ENCODE data around the gene TDRD7. TPM values are rescaled to one million over a fixed set of nuclear protein-coding genes. Genes with fewer than 3 reads are reported as not detected.

The TDRD7 gene
- total and polyA plus RNA-seq, 2 donors (not counting 1 experiment from before 2014, with no cell fraction given), result 11.5 to 19.7 TPM

DNA sequence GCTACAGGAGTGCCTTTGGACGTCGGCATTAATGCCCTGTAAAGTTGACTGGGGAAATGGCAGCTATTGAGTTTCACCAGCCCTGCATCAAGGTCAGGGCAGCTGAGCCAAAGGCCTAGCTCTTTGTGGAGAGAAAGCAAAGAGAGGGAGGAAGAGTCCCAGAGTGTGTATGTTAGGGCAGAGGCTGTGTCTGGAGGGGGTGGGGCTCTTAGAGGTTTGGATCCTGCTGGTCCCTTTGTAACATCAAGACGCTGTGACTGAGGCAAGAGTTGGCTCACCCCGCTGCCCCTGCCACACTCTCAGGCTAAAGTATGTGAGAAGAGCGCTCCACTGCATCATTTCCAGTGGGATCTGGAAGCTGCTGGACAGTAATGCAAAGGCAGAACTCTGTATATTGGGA is 123.9 kb downstream of the TDRD7 start:
- CTCF ChIA-PET, result no interaction called here
- H3K27me3 Mint-ChIP-seq, result peaks cover 17% of the 10 kb centered on the region
- 94% methylated on average over 5 of the region's 5 CpGs for whole genome bisulfite sequencing (ENCODE audit: insufficient coverage)

DNA sequence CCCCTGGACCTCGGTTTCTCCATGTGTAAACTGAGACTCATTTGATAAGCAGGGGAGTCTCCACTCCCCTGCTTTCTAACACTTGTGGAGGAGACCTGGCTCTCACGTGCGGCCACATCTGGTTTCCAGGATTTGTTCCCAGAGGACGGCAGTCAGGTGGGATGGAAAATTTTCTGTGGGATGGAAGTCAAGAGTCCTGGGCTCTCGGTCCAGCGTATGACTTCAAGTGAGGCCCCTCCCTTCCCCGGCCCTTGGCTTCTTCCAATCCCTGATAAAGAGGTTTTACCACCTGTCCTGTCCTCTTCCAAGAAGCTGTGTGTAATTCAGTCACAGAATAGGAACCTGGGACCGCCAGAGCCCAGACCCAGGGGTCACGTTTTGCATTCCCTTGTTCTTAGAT is 124.6 kb downstream of the TDRD7 start:
- no peak for ATAC-seq (ENCODE audit: low read depth)
- no peak overlapping the region for H3K4me3 ChIP-seq (ENCODE audit: control extremely low read depth in 1 of 5, extremely low read depth in 1 of 5, insufficient read depth in 1 of 5, low read depth in 2 of 5, low read length in 4 of 5)
- intact Hi-C loops (cut with micrococcal nuclease), result no loop called here
- no peak overlapping the region for H3K27ac ChIP-seq (ENCODE audit: low read length in 2 of 2)
- Mint-ChIP-seq H3K27me3 (peaks cover 17% of the 10 kb centered on the region), H3K27ac (no peak overlapping the region), H3K9me3 (ENCODE audit: insufficient read depth) (no peaks in the 10 kb centered on the region), H3K4me1 (no peaks in the 10 kb centered on the region), H3K4me3 (no peak overlapping the region)
- no peaks in the 10 kb centered on the region for H3K79me2 ChIP-seq (ENCODE audit: control insufficient read depth, insufficient read depth, low read length)
- no peaks in the 10 kb centered on the region for H4K20me1 ChIP-seq (ENCODE audit: control insufficient read depth, insufficient read depth, low read length, poor library complexity, severe bottlenecking)
- H3K36me3 ChIP-seq (replicated peaks in 1 of 2; ENCODE audit: control extremely low read depth in 1 of 2, control insufficient read depth in 1 of 2, extremely low read depth in 1 of 2, insufficient read depth in 2 of 2, low read length in 1 of 2), result no peaks in the 10 kb centered on the region
- no peak for DNase-seq
- POLR2A ChIA-PET, result no interaction called here
- peaks cover 0 to 2% (median 0%) of the 10 kb centered on the region in 3 donors for H3K9me3 ChIP-seq (ENCODE audit: control extremely low read depth in 1 of 3, control insufficient read depth in 2 of 3, insufficient read depth in 1 of 3, low read length in 2 of 3)
- no peaks in the 10 kb centered on the region for H3K4me1 ChIP-seq (ENCODE audit: control insufficient read depth in 2 of 2, insufficient read depth in 2 of 2, low read length in 2 of 2)
- no peak for TF ChIP-seq CTCF (IDR thresholded peaks at IDR 0.05)
- no peak for TF ChIP-seq EZH2 (IDR thresholded peaks at IDR 0.05; ENCODE audit: borderline replicate concordance, insufficient read depth, low read depth, low read length, poor library complexity, severe bottlenecking)
- CTCF ChIA-PET, result no interaction called here
- no peaks in the 10 kb centered on the region for H3K27me3 ChIP-seq (replicated peaks in 1 of 4; ENCODE audit: control extremely low read depth in 1 of 4, control insufficient read depth in 3 of 4, insufficient read depth in 4 of 4, low read length in 3 of 4)
- H2AFZ ChIP-seq (ENCODE audit: insufficient read depth, low read depth, low read length, poor library complexity, severe bottlenecking), result no peak overlapping the region
- 70% methylated on average over 2 of the region's 9 CpGs for WGBS (ENCODE audit: insufficient coverage)
- H3K4me2 ChIP-seq (replicated peaks; ENCODE audit: low read depth, low read length, poor library complexity, severe bottlenecking), result no peak overlapping the region
- no peak overlapping the region for H3K9ac ChIP-seq (ENCODE audit: low read length)

More for the DNA sequence above, 123.9 kb downstream of the TDRD7 start:
- H3K27me3 ChIP-seq (replicated peaks in 1 of 4; ENCODE audit: control extremely low read depth in 1 of 4, control insufficient read depth in 3 of 4, insufficient read depth in 4 of 4, low read length in 3 of 4), result no peaks in the 10 kb centered on the region
- no peak overlapping the region for H3K27ac Mint-ChIP-seq
- no peak overlapping the region for H3K9ac ChIP-seq (ENCODE audit: low read length)
- H3K4me1 ChIP-seq (ENCODE audit: control insufficient read depth in 2 of 2, insufficient read depth in 2 of 2, low read length in 2 of 2), result no peaks in the 10 kb centered on the region
- DNase-seq (no peak), ATAC-seq (ENCODE audit: low read depth) (no peak)
- no peaks in the 10 kb centered on the region for H3K36me3 ChIP-seq (replicated peaks in 1 of 2; ENCODE audit: control extremely low read depth in 1 of 2, control insufficient read depth in 1 of 2, extremely low read depth in 1 of 2, insufficient read depth in 2 of 2, low read length in 1 of 2)
- H3K4me3 ChIP-seq (ENCODE audit: control extremely low read depth in 1 of 5, extremely low read depth in 1 of 5, insufficient read depth in 1 of 5, low read depth in 2 of 5, low read length in 4 of 5), result no peak overlapping the region
- POLR2A ChIA-PET, result no interaction called here
- H3K9me3 ChIP-seq (ENCODE audit: control extremely low read depth in 1 of 3, control insufficient read depth in 2 of 3, insufficient read depth in 1 of 3, low read length in 2 of 3), result peaks cover 0 to 2% (median 0%) of the 10 kb centered on the region in 3 donors
- no peak overlapping the region for H2AFZ ChIP-seq (ENCODE audit: insufficient read depth, low read depth, low read length, poor library complexity, severe bottlenecking)
- H3K79me2 ChIP-seq (ENCODE audit: control insufficient read depth, insufficient read depth, low read length), result no peaks in the 10 kb centered on the region
- no peaks in the 10 kb centered on the region for H3K4me1 Mint-ChIP-seq
- H3K9me3 Mint-ChIP-seq (ENCODE audit: insufficient read depth), result no peaks in the 10 kb centered on the region
- H3K4me3 Mint-ChIP-seq, result no peak overlapping the region
- H3K27ac ChIP-seq (ENCODE audit: low read length in 2 of 2), result no peak overlapping the region
- intact Hi-C loops (cut with micrococcal nuclease), result no loop called here
- TF ChIP-seq EZH2 (IDR thresholded peaks at IDR 0.05; ENCODE audit: borderline replicate concordance, insufficient read depth, low read depth, low read length, poor library complexity, severe bottlenecking) (no peak), CTCF (IDR thresholded peaks at IDR 0.05) (no peak)
- no peaks in the 10 kb centered on the region for H4K20me1 ChIP-seq (ENCODE audit: control insufficient read depth, insufficient read depth, low read length, poor library complexity, severe bottlenecking)
- no peak overlapping the region for H3K4me2 ChIP-seq (replicated peaks; ENCODE audit: low read depth, low read length, poor library complexity, severe bottlenecking)

Data from B cell (primary cell).